Measurements from ENCODE around the gene COMTD1.
"Not testable (repeated sequence)": the region's sequence is repeated elsewhere in the genome, so short reads cannot be mapped to it uniquely, and the experiment has no call there.

GRCh38 chr10:75203046-75203620, 32.6 kb downstream of the COMTD1 start:
- not testable (repeated sequence) for TF ChIP-seq CTCF (IDR thresholded peaks at IDR 0.05; ENCODE audit: poor library complexity); EZH2 (IDR thresholded peaks at IDR 0.05; ENCODE audit: borderline replicate concordance); EZH2phosphoT487 (IDR thresholded peaks at IDR 0.05; ENCODE audit: low read depth, severe bottlenecking, unreplicated experiment)
